Heart right ventricle (tissue), 16 donors: ENCODE results near the gene OCIAD1. TPM values are rescaled to one million over a fixed set of nuclear protein-coding genes. Genes with fewer than 3 reads are reported as not detected.
"Not testable (repeated sequence)": the region's sequence is repeated elsewhere in the genome, so short reads cannot be mapped to it uniquely, and the experiment has no call there.

Experiments used
- ATAC-seq, 8 donors: fragments of 200-7000 bp; cut with Tn5 transposase; one replicate each; pipeline ENCODE4 v1.9.1; 2020; ENCODE audit warnings: mild to moderate bottlenecking in 8 of 8, moderate library complexity in 8 of 8, moderate number of reproducible peaks in 1 of 8
- DNase-seq, 2 donors: peaks; one replicate each; pipeline ENCODE4 v3.0.0-alpha.2; 2020
- H3K27ac ChIP-seq, 10 donors: fragments of 200-600 bp; sonication (generic) in 2 of 10; one replicate each; pipeline versions ENCODE4 v1.5.0 to v1.8.0; 2020 to 2022; ENCODE audit warnings: mild to moderate bottlenecking in 3 of 10
- H3K27me3 ChIP-seq, 7 donors: fragments of 200-600 bp; one replicate each; pipeline ENCODE4 v1.8.0; 2021 to 2022; ENCODE audit warnings: mild to moderate bottlenecking in 2 of 7
- H3K36me3 ChIP-seq, 9 donors: fragments of 200-600 bp; sonication (generic) in 1 of 9; one replicate each; pipeline versions ENCODE4 v1.5.0 to v1.8.0; 2020 to 2022; ENCODE audit warnings: mild to moderate bottlenecking in 2 of 9
- H3K4me1 ChIP-seq, 9 donors: fragments of 200-600 bp; sonication (generic) in 1 of 9; one replicate each; pipeline versions ENCODE4 v1.5.0 to v1.8.0; 2020 to 2022; ENCODE audit warnings: mild to moderate bottlenecking in 4 of 9
- H3K4me3 ChIP-seq, 10 donors: fragments of 200-600 bp; sonication (generic) in 2 of 10; one replicate each; pipeline versions ENCODE4 v1.5.0 to v1.8.0; 2020 to 2022; ENCODE audit warnings: mild to moderate bottlenecking in 7 of 10, moderate library complexity in 2 of 10
- H3K9me3 ChIP-seq, 11 donors: fragments of 200-600 bp in 10 of 11; sonication (generic) in 2 of 11; one replicate each; pipeline versions ENCODE4 v1.5.0 to v1.8.0; 2013 to 2022; ENCODE audit warnings: mild to moderate bottlenecking in 2 of 11, control low read depth in 1 of 11, moderate library complexity in 1 of 11
- CTCF ChIP-seq, 9 donors: fragments of 200-600 bp; sonication (generic) in 2 of 9; IDR thresholded peaks; one replicate each; pipeline versions ENCODE4 v1.5.0 to v1.8.0; 2021 to 2022; ENCODE audit warnings: antibody characterized with exemption in 9 of 9, mild to moderate bottlenecking in 5 of 9, moderate library complexity in 1 of 9
- WGBS, 2 donors: extraction: QIAGEN DNeasy Blood & Tissue Kit; methylation state at CpG; one replicate each; pipeline ENCODE4 v1.1.7; 2013; ENCODE audit warnings: inconsistent platforms in 1 of 2; 5-methylcytosine and 5-hydroxymethylcytosine counted together
- intact Hi-C, 10 donors: fragments of 100-400 bp; cut with DNase I; formaldehyde crosslinking; loops; one replicate each; pipeline versions ENCODE4 v1.11.1 to v1.14.2; 2022
- polyA plus RNA-seq, 2 donors: library from polyadenylated mRNA; stranded (reverse); fragments of 200-250 nt; gene quantifications; one replicate each; pipeline ENCODE4 v1.2.3, GENCODE V29; 2013
- total RNA-seq, 10 donors: library from RNA; stranded (reverse); fragmentation: NEBNext Ultra II Directional in 3 of 10; extraction: Animal tissue kit (Norgen Biotek cat#: 25700) in 3 of 10; gene quantifications; one replicate each; pipeline versions ENCODE4 v1.2.1 to v1.2.4, GENCODE V29; 2021 to 2023
- donor health status: Arrhythmogenic right ventricular cardiomyopathy.
- donor health status: ischemic (EF 13 %, LVEDD 7.1; RV severe dilation, severe dysfunction).
- donor health status: healthy with polysubstance abuse.
- donor health status: DM: no; HTN: yes; CAD: no.
- donor health status: DM: no; HTN: no; CAD: no.
- donor health status: ischemic (EF 25% LVEDD 6.9; RV normal size, moderate dysfunction).
- donor health status: ischemic (EF 25% LVEDD 5.7; RV mildly dilated, moderate dysfunction).
- donor health status: healthy.
- donor health status: DM: yes; HTN: yes; CAD: no.
- donor health status: Ischemic cardiomyopathy.
- donor health status: ischemic (EF 35%, LVEDD 5.7; RV mildly dilated, moderate dysfunction).
- donor health status: nonischemic (EF 11% LVEDD 7.7; RV severe dilation, severe dysfunction).
- donor health status: DM: yes; HTN: yes; CAD: no.
- donor health status: PGD.
- donor health status: ischemic (EF 29% LVEDD 5.4; RV normal size, mild dysfunction).
- donor health status: nonischemic (EF 23%, LVEDD 6.1; RV moderate dilation, normal function).

Gene OCIAD1
- total and polyA plus RNA-seq, 12 donors, result 106 to 183 (median 156) TPM

- no peak overlapping the region for H3K27ac ChIP-seq
- TF ChIP-seq CTCF (IDR thresholded peaks at IDR 0.05), result no peak
- H3K4me1 ChIP-seq, result no peaks in the 10 kb centered on the region
- no peaks in the 10 kb centered on the region for H3K36me3 ChIP-seq
- intact Hi-C loops, result no loop called here
- WGBS, 2 donors, result 60 to 66% methylated on average over 9 of the region's 9 CpGs
- no peak for DNase-seq
- H3K9me3 ChIP-seq, result peaks cover 0 to 4% (median 0%) of the 10 kb centered on the region in 11 donors
- ATAC-seq, result no peak
- H3K27me3 ChIP-seq, result no peaks in the 10 kb centered on the region
- H3K4me3 ChIP-seq, result no peak overlapping the region
Observed at GRCh38 chr4:48879561-48880442, 48.9 kb downstream of the OCIAD1 start.

- DNase-seq, H3K27me3 ChIP-seq, H3K4me3 ChIP-seq, H3K36me3 ChIP-seq, H3K27ac ChIP-seq, H3K9me3 ChIP-seq, intact Hi-C loops, H3K4me1 ChIP-seq, ATAC-seq: not testable (repeated sequence)
- 85 to 91% methylated on average over 3 of the region's 3 CpGs for WGBS, 2 donors
Observed at GRCh38 chr4:48881646-48882045, 50.8 kb downstream of the OCIAD1 start.

- intact Hi-C loops, H3K4me1 ChIP-seq, ATAC-seq, H3K27me3 ChIP-seq, H3K27ac ChIP-seq, H3K4me3 ChIP-seq, DNase-seq: not testable (repeated sequence)
- 99 to 100% methylated on average over 3 of the region's 3 CpGs for WGBS, 2 donors
- Histone ChIP-seq H3K36me3 (peaks cover 0 to 49% (median 0%) of the 10 kb centered on the region in 9 donors), H3K9me3 (peaks cover 0 to 19% (median 0%) of the 10 kb centered on the region in 11 donors)
Observed at GRCh38 chr4:48889750-48890149, 58.9 kb downstream of the OCIAD1 start.

GRCh38 chr4:48891028-48891619 lies 60.2 kb downstream of the OCIAD1 start:
- no peaks in the 10 kb centered on the region for H3K27me3 ChIP-seq
- H3K36me3 ChIP-seq, result peaks cover 0 to 60% (median 0%) of the 10 kb centered on the region in 9 donors
- no peaks in the 10 kb centered on the region for H3K4me1 ChIP-seq
- DNase-seq (no peak), ATAC-seq (no peak)
- TF ChIP-seq CTCF (IDR thresholded peaks at IDR 0.05), result no peak
- intact Hi-C loops, result no loop called here
- no peak overlapping the region for H3K4me3 ChIP-seq
- H3K9me3 ChIP-seq, result peaks cover 0 to 16% (median 0%) of the 10 kb centered on the region in 11 donors
- H3K27ac ChIP-seq, result no peak overlapping the region

GRCh38 chr4:48896845-48897244 lies 66.0 kb downstream of the OCIAD1 start:
- Histone ChIP-seq H3K27ac (no peak overlapping the region), H3K27me3 (no peaks in the 10 kb centered on the region), H3K9me3 (no peaks in the 10 kb centered on the region), H3K4me1 (peaks cover 0 to 14% (median 0%) of the 10 kb centered on the region in 9 donors), H3K36me3 (peaks cover 0 to 43% (median 0%) of the 10 kb centered on the region in 9 donors), H3K4me3 (no peak overlapping the region)
- no peak for TF ChIP-seq CTCF (IDR thresholded peaks at IDR 0.05)
- no peak for DNase-seq
- ATAC-seq, result no peak
- intact Hi-C loops, result no loop called here
- 71 to 79% methylated on average over 3 of the region's 3 CpGs for WGBS, 2 donors
